Muscle of back (tissue), 11 donors: Measurements from ENCODE around the gene SSTR4. TPM values are rescaled to one million over a fixed set of nuclear protein-coding genes. Genes with fewer than 3 reads are reported as not detected.

Experiments
- DNase-seq, 3 donors: peaks; one replicate each; pipeline versions ENCODE4 v3.0.0 to v3.0.0-alpha.2; 2013
- polyA plus RNA-seq, 10 donors: library from polyadenylated mRNA; unstranded; fragments of 120-200 nt; gene quantifications; one replicate each; pipeline ENCODE4 v1.2.1, GENCODE V29; 2013; ENCODE audit not compliant: insufficient read length in 10 of 10

SSTR4 gene
- polyA plus RNA-seq, 10 donors = not detected

- no peak for DNase-seq
Observed at GRCh38 chr20:23042270-23042669, 7.2 kb downstream of the SSTR4 start.

GRCh38 chr20:23043376-23043775, 8.3 kb downstream of the SSTR4 start:
- DNase-seq = no peak

- no peak for DNase-seq
Observed at GRCh38 chr20:23046431-23046830, 11.3 kb downstream of the SSTR4 start.

- DNase-seq = no peak
Observed at GRCh38 chr20:23047001-23047737, 12.1 kb downstream of the SSTR4 start.

GRCh38 chr20:23047738-23048214, 12.7 kb downstream of the SSTR4 start:
- DNase-seq = peak in 1 of 3 donors; percentile 46

- DNase-seq = peak in 1 of 3 donors; percentile 75
Observed at GRCh38 chr20:23048283-23049200, 13.4 kb downstream of the SSTR4 start.

- peak in 2 of 3 donors; percentile 57 to 83 for DNase-seq
Observed at GRCh38 chr20:23049201-23050075, 14.3 kb downstream of the SSTR4 start, which contains the start of gene THBD. Gene THBD, minus strand, starts transcription at chr20:23049672. Its CDS starts 168 bp downstream, at chr20:23049504.

- no peak for DNase-seq
Observed at GRCh38 chr20:23050076-23050838, 15.1 kb downstream of the SSTR4 start.

GRCh38 chr20:23050847-23051627, 15.9 kb downstream of the SSTR4 start:
- peak; percentile 81 to 90 (median 82) for DNase-seq

GRCh38 chr20:23052904-23053303, 17.8 kb downstream of the SSTR4 start:
- no peak for DNase-seq

- no peak for DNase-seq
Observed at GRCh38 chr20:23058240-23058639, 23.1 kb downstream of the SSTR4 start.

- no peak for DNase-seq
Observed at GRCh38 chr20:23059001-23059400, 23.9 kb downstream of the SSTR4 start.

- DNase-seq = no peak
Observed at GRCh38 chr20:23059846-23060245, 24.7 kb downstream of the SSTR4 start.

- DNase-seq = no peak
Observed at GRCh38 chr20:23060629-23061028, 25.5 kb downstream of the SSTR4 start.

- DNase-seq = no peak
Observed at GRCh38 chr20:23061262-23061661, 26.1 kb downstream of the SSTR4 start.

GRCh38 chr20:23061734-23062561, 26.8 kb downstream of the SSTR4 start:
- peak; percentile 78 to 90 (median 80) for DNase-seq

- no peak for DNase-seq
Observed at GRCh38 chr20:23062632-23063031, 27.5 kb downstream of the SSTR4 start.

GRCh38 chr20:23063168-23063567, 28.1 kb downstream of the SSTR4 start:
- no peak for DNase-seq

- no peak for DNase-seq
Observed at GRCh38 chr20:23063581-23063980, 28.5 kb downstream of the SSTR4 start.
